Endothelial cell of umbilical vein (primary cell): Measurements from ENCODE around the gene RASSF6.
"Not testable (repeated sequence)": the region's sequence is repeated elsewhere in the genome, so short reads cannot be mapped to it uniquely, and the experiment has no call there.

Source experiments
- EZH2 ChIP-seq: IDR thresholded peaks from 2 replicates; pipeline ENCODE4 v1.6.1; 2012; ENCODE audit warnings: borderline replicate concordance, low read depth, mild to moderate bottlenecking, moderate library complexity, low read length, inconsistent platforms; ENCODE audit not compliant: severe bottlenecking
- FOS ChIP-seq: IDR thresholded peaks from 2 replicates; pipeline ENCODE4 v1.6.1; 2011; ENCODE audit warnings: mild to moderate bottlenecking, low read length, moderate library complexity, borderline replicate concordance; ENCODE audit not compliant: insufficient read depth
- JUN ChIP-seq: IDR thresholded peaks from 2 replicates; pipeline ENCODE4 v1.6.1; 2011; ENCODE audit warnings: borderline replicate concordance, low read depth; ENCODE audit not compliant: insufficient read length, insufficient read depth
- MYC ChIP-seq: IDR thresholded peaks from one replicate; pipeline ENCODE4 v1.6.1; 2011; ENCODE audit warnings: mild to moderate bottlenecking, low read depth, low read length
- POLR2A ChIP-seq: IDR thresholded peaks from 2 replicates; pipeline ENCODE4 v1.6.1; 2012; ENCODE audit warnings: low read depth, mild to moderate bottlenecking, control low read depth, low read length
- POLR2AphosphoS5 ChIP-seq: IDR thresholded peaks from 2 replicates; pipeline ENCODE4 v1.6.1; 2012; ENCODE audit warnings: low read depth, mild to moderate bottlenecking, control low read depth, low read length, moderate library complexity; ENCODE audit not compliant: insufficient read depth
- TF ChIP-seq, protein P1 (sequence below), 2 donors: IDR thresholded peaks; 1 replicate in 1 of 2; 2 replicates in 1 of 2; pipeline ENCODE4 v1.5.1; 2011; ENCODE audit warnings: low read length in 2 of 2, mild to moderate bottlenecking in 2 of 2, moderate library complexity in 2 of 2, control low read depth in 1 of 2, inconsistent platforms in 1 of 2, low read depth in 1 of 2; ENCODE audit not compliant: insufficient read depth in 1 of 2; ENCODE audit errors: extremely low read depth in 1 of 2
- TF ChIP-seq, protein P2 (sequence below): IDR thresholded peaks from 2 replicates; pipeline ENCODE4 v1.6.1; 2011; ENCODE audit not compliant: insufficient read depth, insufficient read length

GRCh38 chr4:73597183-73597582 lies 23.1 kb downstream of the RASSF6 start:
- not testable (repeated sequence) for TF ChIP-seq POLR2AphosphoS5, POLR2A, FOS, JUN, EZH2, MYC
- TF ChIP-seq, protein P1, sequence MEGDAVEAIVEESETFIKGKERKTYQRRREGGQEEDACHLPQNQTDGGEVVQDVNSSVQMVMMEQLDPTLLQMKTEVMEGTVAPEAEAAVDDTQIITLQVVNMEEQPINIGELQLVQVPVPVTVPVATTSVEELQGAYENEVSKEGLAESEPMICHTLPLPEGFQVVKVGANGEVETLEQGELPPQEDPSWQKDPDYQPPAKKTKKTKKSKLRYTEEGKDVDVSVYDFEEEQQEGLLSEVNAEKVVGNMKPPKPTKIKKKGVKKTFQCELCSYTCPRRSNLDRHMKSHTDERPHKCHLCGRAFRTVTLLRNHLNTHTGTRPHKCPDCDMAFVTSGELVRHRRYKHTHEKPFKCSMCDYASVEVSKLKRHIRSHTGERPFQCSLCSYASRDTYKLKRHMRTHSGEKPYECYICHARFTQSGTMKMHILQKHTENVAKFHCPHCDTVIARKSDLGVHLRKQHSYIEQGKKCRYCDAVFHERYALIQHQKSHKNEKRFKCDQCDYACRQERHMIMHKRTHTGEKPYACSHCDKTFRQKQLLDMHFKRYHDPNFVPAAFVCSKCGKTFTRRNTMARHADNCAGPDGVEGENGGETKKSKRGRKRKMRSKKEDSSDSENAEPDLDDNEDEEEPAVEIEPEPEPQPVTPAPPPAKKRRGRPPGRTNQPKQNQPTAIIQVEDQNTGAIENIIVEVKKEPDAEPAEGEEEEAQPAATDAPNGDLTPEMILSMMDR (IDR thresholded peaks at IDR 0.05; ENCODE audit: extremely low read depth in 1 of 2, insufficient read depth in 1 of 2, low read depth in 1 of 2, low read length in 2 of 2): not testable (repeated sequence)
- TF ChIP-seq, protein P2, sequence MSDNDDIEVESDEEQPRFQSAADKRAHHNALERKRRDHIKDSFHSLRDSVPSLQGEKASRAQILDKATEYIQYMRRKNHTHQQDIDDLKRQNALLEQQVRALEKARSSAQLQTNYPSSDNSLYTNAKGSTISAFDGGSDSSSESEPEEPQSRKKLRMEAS: not testable (repeated sequence)
